Choroid plexus epithelial cell (primary cell): Measurements from ENCODE around the gene ADAM29.

Experiments used
- DNase-seq: peaks from one replicate; pipeline ENCODE4 v3.0.0-alpha.2; 2010; ENCODE audit warnings: low read depth
- H3K4me3 ChIP-seq: 2 replicates; pipeline ENCODE4 v1.5.1; 2011; ENCODE audit warnings: low read depth, mild to moderate bottlenecking, control low read depth, low read length, moderate library complexity
- CTCF ChIP-seq: conservative IDR thresholded peaks from 2 replicates; pipeline ENCODE4 v1.5.1; 2011; ENCODE audit warnings: low read depth, mild to moderate bottlenecking, control low read depth, inconsistent platforms, low read length, moderate library complexity

Gene ADAM29

GRCh38 chr4:174882317-174882992 is 35.7 kb upstream of the ADAM29 start:
- TF ChIP-seq CTCF = no peak
- DNase-seq = no peak
- H3K4me3 ChIP-seq = no peak overlapping the region

- H3K4me3 ChIP-seq = no peak overlapping the region
- no peak for DNase-seq
- no peak for TF ChIP-seq CTCF
Observed at GRCh38 chr4:174907508-174907907, 10.7 kb upstream of the ADAM29 start.

- TF ChIP-seq CTCF = no peak
- H3K4me3 ChIP-seq = no peak overlapping the region
- no peak for DNase-seq
Observed at GRCh38 chr4:174910271-174910670, 7.9 kb upstream of the ADAM29 start.

GRCh38 chr4:174912919-174913543 is 5.1 kb upstream of the ADAM29 start:
- no peak for DNase-seq
- H3K4me3 ChIP-seq = no peak overlapping the region
- no peak for TF ChIP-seq CTCF

GRCh38 chr4:174919886-174920423 is 1.8 kb downstream of the ADAM29 start:
- DNase-seq = no peak
- H3K4me3 ChIP-seq = no peak overlapping the region
- TF ChIP-seq CTCF = no peak

- H3K4me3 ChIP-seq = no peak overlapping the region
- no peak for DNase-seq
- no peak for TF ChIP-seq CTCF
Observed at GRCh38 chr4:174926958-174927357, 8.8 kb downstream of the ADAM29 start.

GRCh38 chr4:174928174-174928573 is 10.0 kb downstream of the ADAM29 start:
- DNase-seq = no peak
- no peak for TF ChIP-seq CTCF
- H3K4me3 ChIP-seq = no peak overlapping the region
